H1 (cell line): ENCODE data around the gene CX3CL1. TPM values are rescaled to one million over a fixed set of nuclear protein-coding genes. Genes with fewer than 3 reads are reported as not detected.

Experiments
- CTCF ChIA-PET: fragments of 300-600 bp; sonication (Branson Sonifier 250); formaldehyde crosslinking; loops from one replicate; lab custom pipeline; 2021; ENCODE audit not compliant: partially characterized antibody; lab: Charles Lee
- POLR2A ChIA-PET: fragments of 300-600 bp; sonication (Branson Sonifier 250); formaldehyde crosslinking; loops from one replicate; lab custom pipeline; 2021; ENCODE audit warnings: inconsistent platforms; ENCODE audit not compliant: partially characterized antibody; lab: Charles Lee
- DNase-seq, 2 experiments: peaks; one replicate each; pipeline versions ENCODE4 v3.0.0 to v3.0.0-alpha.2; 2010 to 2022; ENCODE audit warnings: low spot score in 2 of 2, low read depth in 1 of 2, mixed read lengths in 1 of 2
- FAIRE-seq: peaks from 2 replicates; lab custom pipeline; 2011; peaks lifted over from hg19 to GRCh38; lab: Jason Lieb, UNC
- H2AFZ ChIP-seq: 2 replicates; pipeline ENCODE4 v1.8.1; 2012; ENCODE audit warnings: low read length, inconsistent platforms
- H2AK5ac ChIP-seq: 2 replicates; pipeline ENCODE4 v1.6.1; 2013; ENCODE audit warnings: low read depth, low read length
- H2BK120ac ChIP-seq: replicated peaks from 2 replicates; pipeline ENCODE3; 2013; ENCODE audit warnings: low read depth, low read length, inconsistent platforms
- H2BK12ac ChIP-seq: 2 replicates; pipeline ENCODE4 v1.6.1; 2013; ENCODE audit warnings: low read depth, low read length
- H2BK15ac ChIP-seq: 2 replicates; pipeline ENCODE4 v1.6.1; 2013; ENCODE audit warnings: low read length
- H2BK20ac ChIP-seq: 2 replicates; pipeline ENCODE4 v1.6.1; 2013; ENCODE audit warnings: low read length
- H2BK5ac ChIP-seq: 2 replicates; pipeline ENCODE4 v1.6.1; 2013; ENCODE audit warnings: low read depth, low read length
- H3K14ac ChIP-seq: 2 replicates; pipeline ENCODE4 v1.6.1; 2013; ENCODE audit warnings: inconsistent platforms; ENCODE audit not compliant: insufficient read length
- H3K18ac ChIP-seq: 2 replicates; pipeline ENCODE4 v1.6.1; 2013; ENCODE audit warnings: low read length; ENCODE audit errors: extremely low read depth
- H3K23ac ChIP-seq: 2 replicates; pipeline ENCODE4 v1.6.1; 2013; ENCODE audit warnings: inconsistent platforms; ENCODE audit not compliant: insufficient read length
- H3K23me2 ChIP-seq: 2 replicates; pipeline ENCODE4 v1.6.1; 2013; ENCODE audit warnings: low read depth, low read length
- H3K27ac ChIP-seq: 2 replicates; pipeline ENCODE4 v1.6.1; 2011; ENCODE audit warnings: low read depth, low read length, inconsistent platforms
- H3K27me3 ChIP-seq, 4 experiments: replicated peaks in 1 of 4; 1 replicate in 1 of 4; 2 replicates in 3 of 4; pipeline versions ENCODE4 v1.6.1 to v1.8.1; 2011 to 2013; ENCODE audit warnings: low read length in 3 of 4, mild to moderate bottlenecking in 3 of 4, inconsistent platforms in 2 of 4, mixed read lengths in 2 of 4, moderate library complexity in 1 of 4; ENCODE audit not compliant: control insufficient read depth in 3 of 4, insufficient read depth in 3 of 4; ENCODE audit errors: extremely low read depth in 1 of 4
- H3K36me3 ChIP-seq, 4 experiments: 2 replicates each; pipeline versions ENCODE4 v1.6.1 to v1.8.1; 2011 to 2013; ENCODE audit warnings: mild to moderate bottlenecking in 4 of 4, low read length in 3 of 4, moderate library complexity in 2 of 4, control low read depth in 1 of 4, inconsistent platforms in 1 of 4; ENCODE audit not compliant: insufficient read depth in 4 of 4, control insufficient read depth in 2 of 4
- H3K4ac ChIP-seq: replicated peaks from 2 replicates; pipeline ENCODE3; 2013; ENCODE audit warnings: low read length, low read depth, mixed read lengths, inconsistent platforms; ENCODE audit not compliant: insufficient read length
- H3K4me1 ChIP-seq, 4 experiments: replicated peaks in 1 of 4; 1 replicate in 1 of 4; 2 replicates in 3 of 4; pipeline versions ENCODE4 v1.6.1 to v1.8.1; 2011 to 2013; ENCODE audit warnings: low read length in 3 of 4, inconsistent platforms in 2 of 4, mixed read lengths in 1 of 4; ENCODE audit not compliant: insufficient read depth in 4 of 4, control insufficient read depth in 3 of 4
- H3K4me2 ChIP-seq, 2 experiments: 2 replicates each; pipeline versions ENCODE4 v1.6.1 to v1.8.1; 2011 to 2013; ENCODE audit warnings: low read depth in 2 of 2, low read length in 2 of 2, control low read depth in 1 of 2, inconsistent platforms in 1 of 2, mild to moderate bottlenecking in 1 of 2; ENCODE audit not compliant: insufficient read depth in 1 of 2
- H3K4me3 ChIP-seq, 4 experiments: fragments of 200-600, 300-600 bp in 1 of 4; sonication (generic), shearing (Covaris generic), sonication (Bioruptor Twin) in 1 of 4; 2 replicates each; pipeline versions ENCODE4 v1.5.1 to v1.8.1; 2011 to 2016; ENCODE audit warnings: low read length in 4 of 4, low read depth in 3 of 4, control low read depth in 2 of 4, inconsistent platforms in 2 of 4, mild to moderate bottlenecking in 2 of 4, mixed read lengths in 1 of 4, moderate library complexity in 1 of 4; ENCODE audit not compliant: insufficient read depth in 2 of 4; ENCODE audit errors: extremely low read depth in 1 of 4
- H3K56ac ChIP-seq: replicated peaks from 2 replicates; pipeline ENCODE3; 2013; ENCODE audit warnings: low read depth, mild to moderate bottlenecking, mixed read lengths, low read length, inconsistent platforms; ENCODE audit not compliant: insufficient read length
- H3K79me1 ChIP-seq: 2 replicates; pipeline ENCODE4 v1.6.1; 2013; ENCODE audit warnings: low read depth, low read length, control low read depth
- H3K79me2 ChIP-seq, 2 experiments: 2 replicates each; pipeline versions ENCODE4 v1.6.1 to v1.8.1; 2012 to 2013; ENCODE audit warnings: low read length in 2 of 2, mild to moderate bottlenecking in 2 of 2, inconsistent platforms in 1 of 2; ENCODE audit not compliant: insufficient read depth in 2 of 2, control insufficient read depth in 1 of 2
- H3K9ac ChIP-seq, 4 experiments: replicated peaks in 1 of 4; 1 replicate in 1 of 4; 2 replicates in 3 of 4; pipeline versions ENCODE4 v1.6.1 to v1.8.1; 2011 to 2013; ENCODE audit warnings: low read depth in 3 of 4, low read length in 3 of 4, control low read depth in 2 of 4, mild to moderate bottlenecking in 2 of 4, moderate library complexity in 2 of 4, inconsistent platforms in 1 of 4; ENCODE audit errors: extremely low read depth in 1 of 4
- H3K9me3 ChIP-seq, 2 experiments: 2 replicates each; pipeline versions ENCODE4 v1.6.1 to v1.8.1; 2012 to 2013; ENCODE audit warnings: mild to moderate bottlenecking in 2 of 2, moderate library complexity in 2 of 2, control low read depth in 1 of 2, inconsistent platforms in 1 of 2, low read depth in 1 of 2, low read length in 1 of 2, mixed read lengths in 1 of 2; ENCODE audit not compliant: insufficient read depth in 2 of 2
- H4K20me1 ChIP-seq, 2 experiments: replicated peaks in 1 of 2; 2 replicates each; pipeline versions ENCODE3 to v1.8.1; 2011 to 2013; ENCODE audit warnings: inconsistent platforms in 2 of 2, low read length in 2 of 2, mild to moderate bottlenecking in 1 of 2; ENCODE audit not compliant: insufficient read depth in 2 of 2, control insufficient read depth in 1 of 2
- H4K5ac ChIP-seq: 2 replicates; pipeline ENCODE4 v1.6.1; 2013; ENCODE audit warnings: low read length, low read depth, mixed read lengths, inconsistent platforms; ENCODE audit not compliant: insufficient read length
- H4K8ac ChIP-seq: 2 replicates; pipeline ENCODE4 v1.8.0; 2013; ENCODE audit warnings: mild to moderate bottlenecking, moderate library complexity, low read length, inconsistent platforms; ENCODE audit not compliant: insufficient read depth; ENCODE audit errors: extremely low read depth
- H4K91ac ChIP-seq: replicated peaks from 2 replicates; pipeline ENCODE3; 2013; ENCODE audit warnings: low read length, mixed read lengths, inconsistent platforms; ENCODE audit not compliant: insufficient read length
- PHF8 ChIP-seq: fragments of 200-600 bp; sonication (generic); conservative IDR thresholded peaks from 2 replicates; pipeline ENCODE4 v1.7.1; 2012; ENCODE audit warnings: low read depth, mild to moderate bottlenecking, inconsistent platforms, low read length, moderate library complexity
- WGBS, 2 experiments: shearing (Covaris generic) in 1 of 2; methylation state at CpG; one replicate each; pipeline versions ENCODE4 v1.1.6 to v1.1.7; 2013 to 2015; ENCODE audit warnings: low lambda C conversion rate in 2 of 2, mixed read lengths in 2 of 2, inconsistent platforms in 1 of 2, low coverage in 1 of 2, missing lambda C conversion rate in 1 of 2; ENCODE audit not compliant: insufficient replicate concordance in 2 of 2, insufficient coverage in 1 of 2, insufficient read length in 1 of 2; ENCODE audit errors: extremely low coverage in 1 of 2, missing lambda C conversion rate in 1 of 2; 5-methylcytosine and 5-hydroxymethylcytosine counted together
- polyA plus RNA-seq, 7 experiments: library from polyadenylated mRNA; depleted of rRNA in 3 of 7; stranded (reverse) in 5 of 7; unstranded in 2 of 7; fragments of >200 nt in 5 of 7; fragments of 200-250 nt in 2 of 7; gene quantifications; 1 replicate in 5 of 7; 2 replicates in 1 of 7; 4 replicates in 1 of 7; pipeline versions ENCODE4 v1.2.1 to v1.2.3, GENCODE V29; 2011 to 2013; ENCODE audit warnings: missing spikeins in 2 of 7, mixed read lengths in 2 of 7
- small RNA-seq: library from polyadenylated mRNA; stranded (forward); fragments of <200 nt; extraction: miRNeasy Mini kit (QIAGEN cat#:217004); gene quantifications from one replicate; pipeline ENCODE3, GENCODE V24; 2013; ENCODE audit not compliant: insufficient read depth
- total RNA-seq: library from RNA; stranded (reverse); fragmentation: NEBNext Ultra II Directional; extraction: Animal tissue kit (Norgen Biotek cat#: 25700); gene quantifications from 2 replicates; pipeline ENCODE4 v1.2.1, GENCODE V29; 2021

Gene CX3CL1
- total and polyA plus RNA-seq, 2 of the 8 experiments (the other 6 are each of a cell fraction or from before 2014, with no cell fraction given): 1.4 to 3.0 TPM

DNA sequence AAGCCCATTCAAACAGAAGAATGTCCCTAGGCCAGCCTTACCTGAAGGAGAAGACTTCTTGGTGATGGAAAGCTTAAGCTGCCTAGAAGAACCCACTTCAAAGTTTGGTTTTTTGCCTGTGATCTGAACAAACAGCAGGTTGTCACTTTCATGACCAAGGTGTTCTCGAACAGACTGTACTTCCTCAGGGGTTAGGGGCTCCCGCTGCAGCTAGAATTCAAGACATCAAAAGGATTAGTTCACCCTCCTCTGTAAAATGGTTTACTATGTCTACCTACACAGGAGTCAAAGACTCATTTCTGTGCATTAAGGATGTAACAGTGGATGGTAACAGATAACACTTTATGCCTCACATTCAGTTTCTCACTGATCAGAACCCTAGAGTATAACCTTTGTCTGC is 61.7 kb downstream of the CX3CL1 start:
- no peak overlapping the region for H2BK5ac ChIP-seq
- H3K79me1 ChIP-seq: no peaks in the 10 kb centered on the region
- H3K4ac ChIP-seq: no peak overlapping the region
- no peak overlapping the region for H3K18ac ChIP-seq
- no peak overlapping the region for H2AFZ ChIP-seq
- no peak overlapping the region for H4K8ac ChIP-seq
- no peaks in the 10 kb centered on the region for H3K27me3 ChIP-seq
- no peaks in the 10 kb centered on the region for H3K4me1 ChIP-seq
- H3K79me2 ChIP-seq: no peaks in the 10 kb centered on the region
- no peak overlapping the region for H2AK5ac ChIP-seq
- no peak overlapping the region for H3K56ac ChIP-seq
- POLR2A ChIA-PET: interaction anchor here (0.9 to 1.6 kb wide), 3 partner anchors 10 to 94 kb away, joined by 3 to 4 read pairs (median 4); no protein-coding TSS in a partner anchor
- no peaks in the 10 kb centered on the region for H4K20me1 ChIP-seq
- FAIRE-seq: no peak
- no peak for TF ChIP-seq PHF8
- TF ChIP-seq, all 59 proteins: peak for 0
- no peak overlapping the region for H2BK12ac ChIP-seq
- no peak overlapping the region for H3K27ac ChIP-seq
- no peak overlapping the region for H3K4me3 ChIP-seq
- H2BK15ac ChIP-seq: no peak overlapping the region
- no peak overlapping the region for H3K14ac ChIP-seq
- H3K9me3 ChIP-seq: no peaks in the 10 kb centered on the region
- WGBS, 2 experiments: 100% methylated on average over 2 of the region's 2 CpGs; no CpG with 5 or more reads in 1 of the 2 experiments
- CTCF ChIA-PET: interaction anchor here (0.6 to 4.4 kb wide), 3 partner anchors 16 to 386 kb away, joined by 3 to 34 read pairs (median 3); no protein-coding TSS in a partner anchor
- H4K91ac ChIP-seq: no peak overlapping the region
- no peak overlapping the region for H2BK20ac ChIP-seq
- H3K9ac ChIP-seq: no peak overlapping the region
- H3K36me3 ChIP-seq: peaks cover 17 to 60% (median 49%) of the 10 kb centered on the region in 4 experiments; a peak in 7 of 8 replicates
- no peak overlapping the region for H3K23ac ChIP-seq
- H4K5ac ChIP-seq: no peak overlapping the region
- H3K23me2 ChIP-seq: no peaks in the 10 kb centered on the region
- no peak overlapping the region for H2BK120ac ChIP-seq
- no peak for DNase-seq
- no peak overlapping the region for H3K4me2 ChIP-seq

Small RNA genes lying within 50 kb of the gene (small RNA-seq; reads per million reads assigned to genes)
- gene AC108081.1: not detected

Other genes starting within 250 kb of the CX3CL1 start
- gene PSME3IP1, start 186.5 kb upstream of the CX3CL1 start, total RNA-seq: 93.1 and 95.1 TPM in 2 replicates
- 98.3 and 117 TPM in 2 replicates for gene PSME3IP1, start 186.5 kb upstream of the CX3CL1 start, polyA plus RNA-seq (2011; rRNA removed)
- 32.5 and 34.2 TPM in 2 replicates for gene RSPRY1, start 186.2 kb upstream of the CX3CL1 start, total RNA-seq
- 9.1 and 11.5 TPM in 2 replicates for gene RSPRY1, start 186.2 kb upstream of the CX3CL1 start, polyA plus RNA-seq (2011; rRNA removed)
- gene ARL2BP, start 127.2 kb upstream of the CX3CL1 start, total RNA-seq: 13.6 and 13.7 TPM in 2 replicates
- 13.3 and 18.3 TPM in 2 replicates for gene ARL2BP, start 127.2 kb upstream of the CX3CL1 start, polyA plus RNA-seq (2011; rRNA removed)
- gene PLLP, start 87.8 kb upstream of the CX3CL1 start, total RNA-seq: 2.3 and 2.9 TPM in 2 replicates
- gene PLLP, start 87.8 kb upstream of the CX3CL1 start, polyA plus RNA-seq (2011; rRNA removed): 9.7 and 10.6 TPM in 2 replicates
- gene CCL22, start 13.7 kb upstream of the CX3CL1 start, total RNA-seq: not detected in 2 replicates
- not detected in 2 replicates for gene CCL22, start 13.7 kb upstream of the CX3CL1 start, polyA plus RNA-seq (2011; rRNA removed)
- not detected in 2 replicates for gene CCL17, start 32.3 kb downstream of the CX3CL1 start, total RNA-seq
- not detected in 2 replicates for gene CCL17, start 32.3 kb downstream of the CX3CL1 start, polyA plus RNA-seq (2011; rRNA removed)
- 83.6 and 90.7 TPM in 2 replicates for gene CIAPIN1, start 74.9 kb downstream of the CX3CL1 start, total RNA-seq
- gene CIAPIN1, start 74.9 kb downstream of the CX3CL1 start, polyA plus RNA-seq (2011; rRNA removed): 64.0 and 76.8 TPM in 2 replicates
- gene COQ9, start 75.0 kb downstream of the CX3CL1 start, total RNA-seq: 31.7 and 33.3 TPM in 2 replicates
- 47.9 and 60.3 TPM in 2 replicates for gene COQ9, start 75.0 kb downstream of the CX3CL1 start, polyA plus RNA-seq (2011; rRNA removed)
- 71.2 and 72.5 TPM in 2 replicates for gene POLR2C, start 90.2 kb downstream of the CX3CL1 start, total RNA-seq
- gene POLR2C, start 90.2 kb downstream of the CX3CL1 start, polyA plus RNA-seq (2011; rRNA removed): 132 and 149 TPM in 2 replicates
- 28.9 and 29.9 TPM in 2 replicates for gene DOK4, start 114.0 kb downstream of the CX3CL1 start, total RNA-seq
- gene DOK4, start 114.0 kb downstream of the CX3CL1 start, polyA plus RNA-seq (2011; rRNA removed): 24.0 and 29.5 TPM in 2 replicates
- 3.5 and 4.0 TPM in 2 replicates for gene CCDC102A, start 164.1 kb downstream of the CX3CL1 start, total RNA-seq
- 7.5 and 10.5 TPM in 2 replicates for gene CCDC102A, start 164.1 kb downstream of the CX3CL1 start, polyA plus RNA-seq (2011; rRNA removed)
- gene ADGRG5, start 170.2 kb downstream of the CX3CL1 start, total RNA-seq: 8.6 and 10.5 TPM in 2 replicates
- 14.8 and 16.5 TPM in 2 replicates for gene ADGRG5, start 170.2 kb downstream of the CX3CL1 start, polyA plus RNA-seq (2011; rRNA removed)